GM12875 (cell line): ENCODE results near the gene EFCAB5.

ENCODE experiments used
- H3K4me3 ChIP-seq: one replicate; pipeline ENCODE4 v1.5.1; 2011; ENCODE audit warnings: low read depth, low read length, control low read depth
- CTCF ChIP-seq: IDR thresholded peaks from 2 replicates; pipeline ENCODE4 v1.5.1; 2011; ENCODE audit warnings: low read depth, mild to moderate bottlenecking, control low read depth, inconsistent platforms, low read length, moderate library complexity, borderline replicate concordance; ENCODE audit not compliant: insufficient read depth

EFCAB5 gene

GRCh38 chr17:30095507-30096244 is 154.2 kb downstream of the EFCAB5 start:
- no peak overlapping the region for H3K4me3 ChIP-seq
- TF ChIP-seq CTCF: peak; percentile 49; the same call in 1 of the 2 replicates

GRCh38 chr17:30101686-30102390 is 160.4 kb downstream of the EFCAB5 start:
- no peak overlapping the region for H3K4me3 ChIP-seq
- TF ChIP-seq CTCF: no peak

- H3K4me3 ChIP-seq: no peak overlapping the region
- no peak for TF ChIP-seq CTCF
Measured at GRCh38 chr17:30103921-30104320, 162.5 kb downstream of the EFCAB5 start.

GRCh38 chr17:30104575-30105339 is 163.3 kb downstream of the EFCAB5 start:
- H3K4me3 ChIP-seq: peak overlapping the region; percentile 56
- peak; percentile 85 for TF ChIP-seq CTCF

GRCh38 chr17:30112794-30113193 is 171.4 kb downstream of the EFCAB5 start:
- no peak for TF ChIP-seq CTCF
- no peak overlapping the region for H3K4me3 ChIP-seq

- H3K4me3 ChIP-seq: no peak overlapping the region
- TF ChIP-seq CTCF: no peak
Measured at GRCh38 chr17:30113213-30113612, 171.8 kb downstream of the EFCAB5 start.
